Measurements from ENCODE around the gene WDPCP. TPM values are rescaled to one million over a fixed set of nuclear protein-coding genes. Genes with fewer than 3 reads are reported as not detected.

The WDPCP gene
- total RNA-seq, 4 donors from 2014 or later, result 7.1 to 19.9 (median 9.6) TPM

DNA sequence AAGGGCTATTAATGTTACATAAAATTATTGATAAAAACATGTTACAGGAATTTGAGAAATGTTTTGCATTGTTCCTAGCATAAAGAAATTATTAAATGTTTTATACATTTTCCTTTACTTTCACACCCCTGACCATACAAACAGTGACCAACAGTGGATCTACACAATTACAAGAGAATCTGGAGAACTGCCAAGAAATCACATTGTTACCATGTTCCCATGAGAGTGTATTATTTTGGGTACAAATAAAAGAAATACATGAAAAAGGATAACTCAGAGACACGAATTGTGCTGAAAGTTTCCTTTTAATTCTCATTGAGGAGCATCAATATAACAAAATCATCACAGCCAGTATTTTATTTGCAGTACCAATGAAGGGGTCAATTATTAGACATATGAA is 150.1 kb downstream of the WDPCP start:
- Histone ChIP-seq H3K4me1 (no peaks in the 10 kb centered on the region), H3K27me3 (no peaks in the 10 kb centered on the region), H3K4me3 (no peak overlapping the region), H3K9me3 (no peaks in the 10 kb centered on the region), H3K36me3 (no peaks in the 10 kb centered on the region), H3K27ac (no peak overlapping the region)
- no peak for ATAC-seq
- TF ChIP-seq, protein P1, sequence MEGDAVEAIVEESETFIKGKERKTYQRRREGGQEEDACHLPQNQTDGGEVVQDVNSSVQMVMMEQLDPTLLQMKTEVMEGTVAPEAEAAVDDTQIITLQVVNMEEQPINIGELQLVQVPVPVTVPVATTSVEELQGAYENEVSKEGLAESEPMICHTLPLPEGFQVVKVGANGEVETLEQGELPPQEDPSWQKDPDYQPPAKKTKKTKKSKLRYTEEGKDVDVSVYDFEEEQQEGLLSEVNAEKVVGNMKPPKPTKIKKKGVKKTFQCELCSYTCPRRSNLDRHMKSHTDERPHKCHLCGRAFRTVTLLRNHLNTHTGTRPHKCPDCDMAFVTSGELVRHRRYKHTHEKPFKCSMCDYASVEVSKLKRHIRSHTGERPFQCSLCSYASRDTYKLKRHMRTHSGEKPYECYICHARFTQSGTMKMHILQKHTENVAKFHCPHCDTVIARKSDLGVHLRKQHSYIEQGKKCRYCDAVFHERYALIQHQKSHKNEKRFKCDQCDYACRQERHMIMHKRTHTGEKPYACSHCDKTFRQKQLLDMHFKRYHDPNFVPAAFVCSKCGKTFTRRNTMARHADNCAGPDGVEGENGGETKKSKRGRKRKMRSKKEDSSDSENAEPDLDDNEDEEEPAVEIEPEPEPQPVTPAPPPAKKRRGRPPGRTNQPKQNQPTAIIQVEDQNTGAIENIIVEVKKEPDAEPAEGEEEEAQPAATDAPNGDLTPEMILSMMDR (IDR thresholded peaks at IDR 0.05), result no peak
- 71% methylated on average over 1 of the region's 1 CpG for WGBS, 2 donors (ENCODE audit: low coverage in 1 of 2)

DNA sequence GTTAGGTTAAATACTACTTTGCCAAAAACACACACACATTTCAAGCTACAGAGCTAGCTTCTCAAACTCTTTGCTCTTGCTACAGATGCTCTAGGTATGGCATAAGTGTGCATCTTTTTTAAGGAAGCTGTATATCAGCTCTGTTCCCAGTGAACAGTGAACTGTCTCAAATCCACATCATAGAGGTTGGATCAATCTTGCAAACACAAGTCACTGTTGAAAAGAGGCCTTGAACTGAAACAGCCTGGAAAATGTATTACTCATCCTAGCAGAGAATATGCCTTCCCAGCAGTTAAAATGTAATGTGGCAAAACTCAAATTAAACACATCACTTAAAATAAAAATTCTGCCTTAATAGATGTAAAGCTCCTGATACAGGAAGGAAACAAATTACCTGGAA is 151.8 kb downstream of the WDPCP start:
- H3K36me3 ChIP-seq, result no peaks in the 10 kb centered on the region
- TF ChIP-seq, protein P1 (IDR thresholded peaks at IDR 0.05), result no peak
- TF ChIP-seq POLR2A (IDR thresholded peaks at IDR 0.05) (no peak), POLR2AphosphoS5 (IDR thresholded peaks at IDR 0.05) (no peak), EP300 (IDR thresholded peaks at IDR 0.05) (no peak)
- no peak overlapping the region for H3K4me3 ChIP-seq
- H3K4me1 ChIP-seq, result no peaks in the 10 kb centered on the region
- no peaks in the 10 kb centered on the region for H3K27me3 ChIP-seq
- no peaks in the 10 kb centered on the region for H3K9me3 ChIP-seq
- no peak overlapping the region for H3K27ac ChIP-seq
- no peak for ATAC-seq

DNA sequence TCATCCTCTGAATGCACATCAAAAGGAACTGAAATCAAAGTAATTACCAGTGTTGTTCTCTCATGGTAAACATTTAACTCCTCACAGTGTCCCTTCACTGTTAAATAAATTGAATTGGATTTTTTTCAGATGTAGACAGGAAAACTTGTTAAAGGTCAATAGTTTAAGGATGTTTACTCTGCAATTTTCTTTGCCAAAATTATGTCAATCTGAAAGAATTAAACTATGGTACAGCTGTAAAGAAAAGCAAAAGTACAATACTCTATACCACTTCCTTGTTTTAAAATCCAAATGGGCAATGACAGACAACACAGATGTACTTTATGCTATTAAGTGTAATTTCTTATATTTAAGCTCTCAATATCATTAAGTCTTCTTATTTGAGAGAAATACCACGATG is 153.2 kb downstream of the WDPCP start:
- Histone ChIP-seq H3K36me3 (peaks cover 0 to 5% of the 10 kb centered on the region in 2 donors), H3K27me3 (no peaks in the 10 kb centered on the region), H3K4me3 (no peak overlapping the region), H3K9me3 (no peaks in the 10 kb centered on the region), H3K27ac (no peak overlapping the region), H3K4me1 (no peaks in the 10 kb centered on the region)
- TF ChIP-seq POLR2AphosphoS5 (IDR thresholded peaks at IDR 0.05) (no peak), POLR2A (IDR thresholded peaks at IDR 0.05) (no peak), EP300 (IDR thresholded peaks at IDR 0.05) (no peak)
- TF ChIP-seq, protein P1 (IDR thresholded peaks at IDR 0.05), result no peak
- ATAC-seq, result no peak
- WGBS, 2 donors (ENCODE audit: low coverage in 1 of 2), result 65 to 79% methylated on average over 1 of the region's 1 CpG

DNA sequence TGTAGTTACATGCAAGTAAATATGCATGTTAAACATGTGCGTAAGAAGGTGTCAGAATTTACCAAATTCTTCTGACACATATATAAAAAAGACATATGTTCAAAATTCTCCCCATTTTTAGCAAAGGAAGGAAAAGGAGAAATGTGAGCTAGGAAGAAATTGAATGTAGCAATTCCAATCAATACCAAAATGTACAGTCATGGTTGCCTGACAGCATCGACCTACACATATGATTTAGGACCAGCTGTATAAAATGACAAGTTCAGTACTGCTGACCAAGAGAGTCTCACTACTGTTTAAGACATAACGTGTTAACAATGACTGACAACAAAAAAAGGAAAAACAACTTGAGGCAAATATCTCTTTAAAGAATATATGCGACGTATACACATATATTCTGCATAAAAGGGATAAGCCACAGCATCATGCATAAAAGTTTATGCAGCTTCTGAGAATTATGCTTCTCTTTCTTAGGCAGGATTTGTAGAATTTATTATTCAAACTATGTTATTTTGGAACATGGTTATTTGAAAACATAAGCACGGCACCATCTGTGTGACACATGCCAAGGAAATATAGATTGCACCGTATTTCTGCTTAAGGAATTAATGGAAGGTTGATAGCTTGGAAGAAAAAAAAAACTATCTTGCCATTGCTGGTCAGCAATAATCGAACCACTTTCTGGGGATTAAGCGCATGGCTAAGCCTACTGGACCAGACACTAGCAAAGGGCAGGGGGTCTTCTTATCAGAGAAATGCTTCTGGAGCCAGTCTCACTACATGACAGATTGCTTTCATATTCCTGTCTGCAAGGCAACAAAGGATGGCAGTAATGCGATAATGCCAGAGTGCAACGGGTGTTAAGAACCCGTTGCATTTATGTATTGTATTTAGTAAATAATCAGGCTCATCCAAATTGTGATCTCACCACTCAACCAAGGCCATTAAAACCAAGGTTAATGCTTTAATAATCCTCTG is 154.0 kb downstream of the WDPCP start:
- no peak for ATAC-seq
- Histone ChIP-seq H3K4me3 (no peak overlapping the region), H3K4me1 (no peaks in the 10 kb centered on the region), H3K27me3 (no peaks in the 10 kb centered on the region), H3K36me3 (peaks cover 0 to 10% of the 10 kb centered on the region in 2 donors), H3K9me3 (no peaks in the 10 kb centered on the region), H3K27ac (no peak overlapping the region)
- no peak for TF ChIP-seq EP300 (IDR thresholded peaks at IDR 0.05)
- no peak for TF ChIP-seq POLR2AphosphoS5 (IDR thresholded peaks at IDR 0.05)
- no peak for TF ChIP-seq POLR2A (IDR thresholded peaks at IDR 0.05)
- TF ChIP-seq, protein P1 (IDR thresholded peaks at IDR 0.05), result no peak
- 77 to 94% methylated on average over 12 of the region's 12 CpGs for WGBS, 2 donors (ENCODE audit: low coverage in 1 of 2)

DNA sequence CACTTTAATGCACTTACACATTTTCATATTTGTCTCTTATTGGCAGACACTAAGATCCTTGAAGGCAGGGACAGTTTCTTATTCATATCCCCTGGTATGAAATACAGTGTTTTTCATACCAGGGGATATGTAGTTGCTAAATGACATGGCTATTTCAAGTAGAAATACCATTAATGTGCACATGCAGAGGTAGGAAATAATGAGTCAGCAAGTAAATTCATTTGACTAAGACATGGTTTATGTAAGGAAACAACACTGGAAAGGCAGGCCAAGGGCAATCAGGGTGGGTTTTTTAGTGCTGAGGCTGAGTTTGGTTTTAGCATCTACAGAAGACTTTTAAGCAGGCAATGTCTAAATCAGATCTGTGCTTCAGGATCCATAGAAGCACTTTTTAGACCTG is 155.9 kb downstream of the WDPCP start:
- H3K27ac ChIP-seq, result no peak overlapping the region
- no peaks in the 10 kb centered on the region for H3K4me1 ChIP-seq
- H3K27me3 ChIP-seq, result no peaks in the 10 kb centered on the region
- no peak for ATAC-seq
- TF ChIP-seq, protein P1 (IDR thresholded peaks at IDR 0.05), result no peak
- TF ChIP-seq POLR2A (IDR thresholded peaks at IDR 0.05), result no peak
- TF ChIP-seq EP300 (IDR thresholded peaks at IDR 0.05), result no peak
- TF ChIP-seq POLR2AphosphoS5 (IDR thresholded peaks at IDR 0.05), result no peak
- no peak overlapping the region for H3K4me3 ChIP-seq
- peaks cover 0 to 10% of the 10 kb centered on the region in 2 donors for H3K36me3 ChIP-seq
- H3K9me3 ChIP-seq, result peaks cover 0 to 8% (median 0%) of the 10 kb centered on the region in 3 donors

All from gastroesophageal sphincter (tissue), 4 donors.